ENCODE results near the gene RELN.
A peak's percentile ranks its signal among the peaks of the same experiment; 100 is the strongest.

Gene RELN

DNA sequence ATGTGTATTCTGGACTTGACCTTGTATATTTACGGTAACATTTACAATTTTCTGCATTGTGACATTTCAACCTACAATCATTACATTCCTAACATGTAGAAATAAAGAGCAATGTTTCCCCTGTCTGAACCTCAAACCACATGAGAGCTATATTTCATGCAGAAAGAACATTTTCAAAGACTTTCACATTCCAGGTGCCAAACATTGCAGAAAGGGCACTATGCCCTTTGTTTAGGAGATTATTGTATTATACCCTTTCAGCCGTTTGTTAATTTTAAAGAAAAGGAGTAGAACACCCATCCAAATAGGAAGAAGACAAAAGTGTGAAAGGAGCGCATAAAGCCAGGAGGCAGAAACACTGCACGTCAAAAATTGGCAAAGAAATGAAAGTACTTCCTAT is 260.4 kb downstream of the RELN start:
- TF ChIP-seq, protein P1, sequence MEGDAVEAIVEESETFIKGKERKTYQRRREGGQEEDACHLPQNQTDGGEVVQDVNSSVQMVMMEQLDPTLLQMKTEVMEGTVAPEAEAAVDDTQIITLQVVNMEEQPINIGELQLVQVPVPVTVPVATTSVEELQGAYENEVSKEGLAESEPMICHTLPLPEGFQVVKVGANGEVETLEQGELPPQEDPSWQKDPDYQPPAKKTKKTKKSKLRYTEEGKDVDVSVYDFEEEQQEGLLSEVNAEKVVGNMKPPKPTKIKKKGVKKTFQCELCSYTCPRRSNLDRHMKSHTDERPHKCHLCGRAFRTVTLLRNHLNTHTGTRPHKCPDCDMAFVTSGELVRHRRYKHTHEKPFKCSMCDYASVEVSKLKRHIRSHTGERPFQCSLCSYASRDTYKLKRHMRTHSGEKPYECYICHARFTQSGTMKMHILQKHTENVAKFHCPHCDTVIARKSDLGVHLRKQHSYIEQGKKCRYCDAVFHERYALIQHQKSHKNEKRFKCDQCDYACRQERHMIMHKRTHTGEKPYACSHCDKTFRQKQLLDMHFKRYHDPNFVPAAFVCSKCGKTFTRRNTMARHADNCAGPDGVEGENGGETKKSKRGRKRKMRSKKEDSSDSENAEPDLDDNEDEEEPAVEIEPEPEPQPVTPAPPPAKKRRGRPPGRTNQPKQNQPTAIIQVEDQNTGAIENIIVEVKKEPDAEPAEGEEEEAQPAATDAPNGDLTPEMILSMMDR (IDR thresholded peaks at IDR 0.05; ENCODE audit: low read depth, low read length), result no peak
- peak; percentile 18 for DNase-seq (ENCODE audit: low read depth, low spot score)
- H3K4me3 ChIP-seq (ENCODE audit: low read depth, low read length), result no peak overlapping the region
- in situ Hi-C loops (cut with HindIII; ENCODE audit: low sequenced_read_pairs), result no loop called here

DNA sequence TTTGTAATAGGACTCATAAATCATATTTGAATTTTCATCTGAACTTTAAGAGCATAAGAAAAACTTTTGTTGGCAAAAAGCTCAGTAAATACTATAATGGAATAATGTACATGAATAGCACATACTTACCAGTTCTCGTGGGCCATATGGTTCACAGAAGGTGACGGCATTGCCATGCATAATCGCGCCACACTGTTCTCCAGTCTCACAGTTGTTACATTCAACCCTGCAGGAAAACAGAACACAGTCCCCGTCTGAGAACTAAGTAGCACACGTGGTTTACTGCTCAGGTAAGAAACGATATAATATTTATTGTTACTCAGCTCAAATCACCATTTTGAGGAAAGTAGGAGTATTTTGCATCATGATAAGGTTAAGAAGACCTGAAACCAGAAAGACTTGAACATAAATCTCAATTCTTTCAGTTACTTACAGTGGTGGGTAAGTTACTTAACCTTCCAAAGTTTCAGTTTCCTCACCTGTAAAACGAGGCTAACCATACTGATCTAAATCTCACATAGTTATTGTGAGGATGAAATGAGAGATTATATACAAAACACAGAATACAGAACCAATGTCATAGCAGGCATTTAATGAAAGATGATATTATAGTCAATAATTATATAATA is 261.4 kb downstream of the RELN start:
- DNase-seq (ENCODE audit: low read depth, low spot score), result no peak
- TF ChIP-seq, protein P1 (IDR thresholded peaks at IDR 0.05; ENCODE audit: low read depth, low read length), result no peak
- H3K4me3 ChIP-seq (ENCODE audit: low read depth, low read length), result no peak overlapping the region
- in situ Hi-C loops (cut with HindIII; ENCODE audit: low sequenced_read_pairs), result no loop called here

DNA sequence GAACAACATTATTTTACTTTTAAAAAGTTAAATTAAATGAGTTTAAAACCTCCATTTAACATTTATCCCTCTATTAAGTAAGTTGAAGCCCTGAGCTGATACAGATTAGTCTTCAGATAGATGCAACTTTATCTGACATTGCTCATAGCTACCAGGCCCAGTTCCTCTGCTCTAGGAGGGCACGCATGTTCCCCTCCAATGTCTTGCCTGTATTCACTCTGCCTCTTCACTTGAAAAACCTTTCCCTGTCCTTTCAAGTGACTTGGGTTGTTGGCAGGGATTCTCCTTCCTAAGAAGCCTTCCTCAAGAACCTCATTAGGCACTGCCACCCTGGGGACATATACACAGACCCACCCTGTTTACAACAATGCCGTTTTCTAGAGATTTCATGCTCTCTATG is 270.4 kb downstream of the RELN start:
- H3K4me3 ChIP-seq (ENCODE audit: low read depth, low read length), result no peak overlapping the region
- in situ Hi-C loops (cut with HindIII; ENCODE audit: low sequenced_read_pairs), result no loop called here
- DNase-seq (ENCODE audit: low read depth, low spot score), result no peak
- TF ChIP-seq, protein P1 (IDR thresholded peaks at IDR 0.05; ENCODE audit: low read depth, low read length), result no peak

DNA sequence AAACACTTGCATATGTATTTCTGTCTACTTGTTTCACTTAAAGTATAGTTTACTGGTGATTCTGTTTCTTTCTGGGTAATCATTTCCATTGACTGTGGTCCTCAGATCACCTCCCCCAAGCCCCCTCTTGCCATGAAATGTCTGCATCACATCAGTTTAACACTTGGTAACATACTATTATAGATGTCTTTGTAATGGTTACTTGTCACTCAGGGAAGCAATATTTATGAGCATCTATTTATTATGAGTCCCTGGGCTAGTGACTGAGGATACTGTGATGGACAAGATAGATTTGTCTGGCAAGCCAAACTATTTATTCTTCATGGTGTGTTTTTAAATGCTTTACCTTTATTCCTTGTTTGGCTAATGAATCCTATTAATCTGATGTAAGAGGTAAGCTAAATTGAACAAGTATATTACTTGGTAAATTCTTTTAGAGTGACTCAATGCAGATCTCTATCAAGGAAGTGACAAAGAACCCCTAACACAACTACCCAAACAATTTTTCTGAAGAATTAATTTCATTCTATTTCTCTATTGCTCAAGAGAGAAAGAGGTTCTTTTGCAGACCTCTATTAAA is 270.9 kb downstream of the RELN start:
- in situ Hi-C loops (cut with HindIII; ENCODE audit: low sequenced_read_pairs), result no loop called here
- H3K4me3 ChIP-seq (ENCODE audit: low read depth, low read length), result no peak overlapping the region
- no peak for DNase-seq (ENCODE audit: low read depth, low spot score)
- TF ChIP-seq, protein P1 (IDR thresholded peaks at IDR 0.05; ENCODE audit: low read depth, low read length), result no peak

DNA sequence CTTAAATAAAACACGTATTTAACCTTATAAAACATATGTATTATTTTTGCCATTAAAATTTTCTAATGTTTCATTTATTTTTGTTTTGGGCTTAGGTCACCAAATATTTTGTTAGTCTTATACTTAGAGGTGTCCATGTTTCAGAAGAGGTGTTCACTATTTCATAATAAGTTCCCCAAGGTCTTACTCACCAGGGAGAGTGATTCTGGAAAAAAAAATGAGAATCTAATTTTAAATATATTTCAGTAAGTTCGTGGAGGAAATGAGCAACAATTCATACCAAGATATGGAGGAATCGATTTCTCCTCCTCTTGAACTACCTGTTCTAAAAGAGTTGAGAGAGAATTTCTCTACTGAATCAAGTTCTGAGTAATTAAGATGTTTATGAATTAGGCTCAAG is 271.9 kb downstream of the RELN start:
- H3K4me3 ChIP-seq (ENCODE audit: low read depth, low read length), result no peak overlapping the region
- in situ Hi-C loops (cut with HindIII; ENCODE audit: low sequenced_read_pairs), result no loop called here
- no peak for DNase-seq (ENCODE audit: low read depth, low spot score)
- TF ChIP-seq, protein P1 (IDR thresholded peaks at IDR 0.05; ENCODE audit: low read depth, low read length), result no peak

DNA sequence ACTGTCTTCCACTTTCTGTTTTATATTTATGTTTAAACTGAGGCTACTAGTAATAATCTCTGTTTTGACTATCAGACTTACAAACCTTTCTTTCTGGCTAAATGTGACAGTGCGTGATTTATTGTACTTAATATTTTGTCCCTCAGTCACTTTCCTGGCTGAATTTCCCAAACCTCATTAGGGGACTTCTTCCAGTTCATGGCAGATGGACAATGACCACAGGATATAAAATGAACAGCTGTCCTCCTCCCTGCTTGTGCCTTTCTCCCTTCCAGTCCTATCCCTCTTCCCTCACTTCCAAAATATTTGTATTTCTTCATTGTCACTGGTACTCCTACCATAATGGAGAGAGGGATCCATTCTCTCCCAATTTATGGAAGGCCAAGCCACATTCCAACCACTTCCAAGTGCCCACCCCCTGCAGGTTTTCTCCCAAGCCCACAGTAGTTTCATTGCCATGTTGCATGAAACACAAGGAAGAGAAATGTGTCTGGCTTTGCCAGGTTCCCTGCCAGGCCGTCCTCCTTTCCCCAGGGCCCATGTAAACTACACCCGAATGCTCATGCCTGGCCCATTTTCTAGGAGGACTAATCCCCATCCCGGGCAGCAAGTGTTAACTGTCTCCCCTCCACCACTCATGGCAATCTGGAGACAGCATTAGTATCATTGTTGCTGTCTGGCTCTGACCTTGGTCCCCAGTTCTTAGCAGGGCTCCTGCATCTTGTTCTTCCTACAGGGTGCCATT is 273.9 kb downstream of the RELN start:
- H3K4me3 ChIP-seq (ENCODE audit: low read depth, low read length), result no peak overlapping the region
- in situ Hi-C loops (cut with HindIII; ENCODE audit: low sequenced_read_pairs), result no loop called here
- TF ChIP-seq, protein P1 (IDR thresholded peaks at IDR 0.05; ENCODE audit: low read depth, low read length), result no peak
- DNase-seq (ENCODE audit: low read depth, low spot score), result no peak

Data from astrocyte of the spinal cord (primary cell).